Left lung (tissue), 10 donors: ENCODE results near the gene GFRA4. TPM values are rescaled to one million over a fixed set of nuclear protein-coding genes. Genes with fewer than 3 reads are reported as not detected.

Experiments used
- ATAC-seq: fragments of 200-7000 bp; cut with Tn5 transposase; one replicate; pipeline ENCODE4 v1.9.1; 2020; ENCODE audit warnings: moderate library complexity
- DNase-seq, 4 donors: peaks; one replicate each; pipeline ENCODE4 v3.0.0-alpha.2; 2013 to 2020
- H3K27ac ChIP-seq, 2 donors: fragments of 200-600 bp; sonication (generic) in 1 of 2; one replicate each; pipeline versions ENCODE4 v1.5.0 to v1.8.0; 2020 to 2021
- H3K27me3 ChIP-seq, 2 donors: fragments of 200-600 bp; sonication (generic) in 1 of 2; one replicate each; pipeline versions ENCODE4 v1.5.0 to v1.8.0; 2020 to 2021
- H3K36me3 ChIP-seq, 2 donors: fragments of 200-600 bp; sonication (generic) in 1 of 2; one replicate each; pipeline versions ENCODE4 v1.5.0 to v1.8.0; 2020 to 2021
- H3K4me1 ChIP-seq, 2 donors: fragments of 200-600 bp; one replicate each; pipeline ENCODE4 v1.8.0; 2021
- H3K4me3 ChIP-seq, 2 donors: fragments of 200-600 bp; sonication (generic) in 1 of 2; one replicate each; pipeline versions ENCODE4 v1.5.0 to v1.8.0; 2020 to 2021; ENCODE audit warnings: mild to moderate bottlenecking in 1 of 2
- H3K9me3 ChIP-seq, 2 donors: fragments of 200-600 bp; sonication (generic) in 1 of 2; one replicate each; pipeline versions ENCODE4 v1.5.0 to v1.8.0; 2020 to 2021
- CTCF ChIP-seq, 2 donors: fragments of 200-600 bp; sonication (generic) in 1 of 2; IDR thresholded peaks; one replicate each; pipeline versions ENCODE4 v1.5.0 to v1.8.0; 2021; ENCODE audit warnings: antibody characterized with exemption in 2 of 2
- intact Hi-C, 2 donors: fragments of 100-400 bp; cut with DNase I; formaldehyde crosslinking; loops; one replicate each; pipeline versions ENCODE4 v1.11.2 to v1.14.2; 2022
- polyA plus RNA-seq, 6 donors: library from polyadenylated mRNA; unstranded; fragments of 120-200 nt; gene quantifications; one replicate each; pipeline ENCODE4 v1.2.1, GENCODE V29; 2013; ENCODE audit not compliant: insufficient read length in 6 of 6
- total RNA-seq, 2 donors: library from RNA; stranded (reverse); fragmentation: NEBNext Ultra II Directional; extraction: Animal tissue kit (Norgen Biotek cat#: 25700); gene quantifications; one replicate each; pipeline ENCODE4 v1.2.1, GENCODE V29; 2021
- donor health status: DM: no; HTN: yes; CAD: no.
- donor health status: DM: no; HTN: no; CAD: no.

GFRA4 gene
- total and polyA plus RNA-seq, 8 donors, result not detected

- TF ChIP-seq CTCF (IDR thresholded peaks at IDR 0.05), result no peak
- no peaks in the 10 kb centered on the region for H3K4me1 ChIP-seq
- ATAC-seq, result no peak
- no peak overlapping the region for H3K4me3 ChIP-seq
- H3K9me3 ChIP-seq, result no peaks in the 10 kb centered on the region
- H3K36me3 ChIP-seq, result peaks cover 0 to 23% of the 10 kb centered on the region in 2 donors
- no peak for DNase-seq
- H3K27ac ChIP-seq, result no peak overlapping the region
- intact Hi-C loops, result no loop called here
- no peaks in the 10 kb centered on the region for H3K27me3 ChIP-seq
Observed at GRCh38 chr20:3633913-3634478, 29.2 kb downstream of the GFRA4 start.

GRCh38 chr20:3632311-3633004 lies 30.7 kb downstream of the GFRA4 start:
- Histone ChIP-seq H3K27ac (no peak overlapping the region), H3K27me3 (no peaks in the 10 kb centered on the region), H3K4me3 (no peak overlapping the region), H3K9me3 (no peaks in the 10 kb centered on the region), H3K36me3 (peaks cover 0 to 25% of the 10 kb centered on the region in 2 donors), H3K4me1 (no peaks in the 10 kb centered on the region)
- intact Hi-C loops, result no loop called here
- TF ChIP-seq CTCF (IDR thresholded peaks at IDR 0.05), result no peak
- DNase-seq, result no peak
- ATAC-seq, result no peak

GRCh38 chr20:3631534-3631933 lies 31.7 kb downstream of the GFRA4 start:
- no peak overlapping the region for H3K27ac ChIP-seq
- TF ChIP-seq CTCF (IDR thresholded peaks at IDR 0.05), result no peak
- H3K36me3 ChIP-seq, result peaks cover 0 to 29% of the 10 kb centered on the region in 2 donors
- peak in 1 of 4 donors; percentile 27 for DNase-seq
- no peaks in the 10 kb centered on the region for H3K9me3 ChIP-seq
- H3K4me3 ChIP-seq, result no peak overlapping the region
- no peaks in the 10 kb centered on the region for H3K4me1 ChIP-seq
- no peak for ATAC-seq
- intact Hi-C loops, result no loop called here
- no peaks in the 10 kb centered on the region for H3K27me3 ChIP-seq

GRCh38 chr20:3630429-3630828 lies 32.8 kb downstream of the GFRA4 start:
- H3K4me1 ChIP-seq, result no peaks in the 10 kb centered on the region
- DNase-seq (no peak), ATAC-seq (no peak)
- H3K4me3 ChIP-seq, result no peak overlapping the region
- no peak overlapping the region for H3K27ac ChIP-seq
- H3K36me3 ChIP-seq, result peaks cover 0 to 29% of the 10 kb centered on the region in 2 donors
- no peaks in the 10 kb centered on the region for H3K9me3 ChIP-seq
- TF ChIP-seq CTCF (IDR thresholded peaks at IDR 0.05), result no peak
- intact Hi-C loops, result no loop called here
- H3K27me3 ChIP-seq, result no peaks in the 10 kb centered on the region

GRCh38 chr20:3629893-3630292 lies 33.3 kb downstream of the GFRA4 start:
- Histone ChIP-seq H3K4me3 (no peak overlapping the region), H3K36me3 (peaks cover 0 to 29% of the 10 kb centered on the region in 2 donors), H3K4me1 (no peaks in the 10 kb centered on the region), H3K27me3 (no peaks in the 10 kb centered on the region), H3K27ac (no peak overlapping the region), H3K9me3 (no peaks in the 10 kb centered on the region)
- intact Hi-C loops, result no loop called here
- no peak for TF ChIP-seq CTCF (IDR thresholded peaks at IDR 0.05)
- no peak for DNase-seq
- ATAC-seq, result no peak
